Pericardium fibroblast (primary cell): ENCODE results near the gene AGAP4. TPM values are rescaled to one million over a fixed set of nuclear protein-coding genes. Genes with fewer than 3 reads are reported as not detected.

ENCODE experiments used
- total RNA-seq: library from RNA; depleted of rRNA; stranded (reverse); fragments of >200 nt; gene quantifications from 2 replicates; pipeline ENCODE4 v1.2.3, GENCODE V29; 2015

The AGAP4 gene
- total RNA-seq = 1.6 and 2.7 TPM in 2 replicates

GRCh38 chr10:45847400-45847799 is at the start of gene AGAP4:
TSS of gene AGAP4 (minus strand) at chr10:45847500. CDS start at chr10:45847347, 153 bp downstream.

Other genes with a start within 250 kb of the AGAP4 start
- gene ZFAND4, start 174.7 kb downstream of the AGAP4 start, total RNA-seq = 8.9 and 11.3 TPM in 2 replicates
- gene WASHC2C, start 120.2 kb downstream of the AGAP4 start, total RNA-seq = 24.5 and 28.9 TPM in 2 replicates
- gene TIMM23, start 125.0 kb upstream of the AGAP4 start, total RNA-seq = 58.7 and 83.0 TPM in 2 replicates
- 101 and 109 TPM in 2 replicates for gene NCOA4, start 183.1 kb upstream of the AGAP4 start, total RNA-seq
- gene MSMB, start 198.8 kb upstream of the AGAP4 start, total RNA-seq = not detected in 2 replicates